Stimulated activated CD8-positive, alpha-beta memory T cell treated with anti-CD3 and anti-CD28 coated beads, Interleukin-7, amount 100 ng/mL, for 48 hours (primary cell): Measurements from ENCODE around the gene LRRC8B.
A peak's percentile ranks its signal among the peaks of the same experiment; 100 is the strongest.

Source experiments
- DNase-seq, 2 donors: peaks; one replicate each; pipeline ENCODE4 v3.0.0-alpha.2; 2020; ENCODE audit warnings: low read depth in 1 of 2; ENCODE audit errors: extremely low read depth in 1 of 2

The LRRC8B gene

DNA sequence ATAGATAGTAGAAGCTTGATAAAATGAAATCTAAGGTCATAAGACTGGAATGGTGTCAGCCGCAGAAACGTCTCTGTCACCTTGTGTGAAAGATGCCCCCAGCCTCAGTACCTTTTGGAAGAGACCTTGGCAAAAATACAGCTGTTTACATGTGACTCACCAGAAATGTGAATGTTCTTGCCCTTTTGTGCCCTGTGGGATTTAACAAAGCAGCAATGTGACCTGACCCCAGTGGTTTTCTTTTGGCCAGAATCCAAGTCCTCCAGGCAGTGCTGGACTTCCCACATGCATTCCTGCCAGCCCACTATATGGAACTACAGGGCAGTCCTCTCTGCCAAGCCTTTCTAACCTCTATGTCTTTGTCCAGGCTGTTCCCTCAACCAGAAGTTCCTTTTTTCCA lies 81.1 kb downstream of the LRRC8B start:
- no peak for DNase-seq

GRCh38 chr1:89606227-89606980 lies 81.8 kb downstream of the LRRC8B start:
- DNase-seq: no peak

- DNase-seq: no peak
These were observed 82.5 kb downstream of the LRRC8B start for GRCh38 chr1:89607156-89607555.

DNA sequence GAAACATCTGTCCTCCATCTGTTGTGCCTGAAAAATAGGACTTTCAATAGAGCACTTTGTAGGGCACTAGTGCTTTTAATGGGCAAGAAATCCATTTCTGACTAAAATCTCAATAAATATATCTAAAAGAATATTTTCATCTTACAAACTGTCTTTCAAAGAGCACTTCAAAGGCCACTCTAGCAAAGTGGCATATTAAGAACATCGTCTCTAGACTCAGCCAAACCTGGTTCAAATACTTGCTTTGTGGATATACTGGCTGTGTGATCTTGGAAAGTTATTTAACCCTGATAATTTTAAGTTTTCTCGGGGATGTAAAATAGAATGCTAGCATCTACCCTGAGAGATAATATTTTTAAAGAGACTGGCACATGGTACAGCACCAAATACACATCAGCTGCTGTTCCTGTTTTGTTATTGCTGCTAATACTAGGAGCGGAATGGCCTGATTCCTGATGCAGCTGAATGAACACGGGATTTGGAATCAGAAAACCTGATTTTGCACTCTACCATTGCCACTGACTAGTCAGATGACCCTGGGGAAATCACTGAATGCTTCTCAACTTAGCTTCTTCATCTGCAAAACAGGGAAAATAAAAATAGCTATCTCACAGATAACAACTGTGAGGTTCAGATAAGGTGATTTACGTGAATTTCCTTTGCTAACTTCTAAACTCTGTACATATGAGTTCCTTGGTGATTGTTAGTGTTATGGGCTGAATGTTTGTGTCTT lies 83.1 kb downstream of the LRRC8B start:
- DNase-seq: no peak

DNA sequence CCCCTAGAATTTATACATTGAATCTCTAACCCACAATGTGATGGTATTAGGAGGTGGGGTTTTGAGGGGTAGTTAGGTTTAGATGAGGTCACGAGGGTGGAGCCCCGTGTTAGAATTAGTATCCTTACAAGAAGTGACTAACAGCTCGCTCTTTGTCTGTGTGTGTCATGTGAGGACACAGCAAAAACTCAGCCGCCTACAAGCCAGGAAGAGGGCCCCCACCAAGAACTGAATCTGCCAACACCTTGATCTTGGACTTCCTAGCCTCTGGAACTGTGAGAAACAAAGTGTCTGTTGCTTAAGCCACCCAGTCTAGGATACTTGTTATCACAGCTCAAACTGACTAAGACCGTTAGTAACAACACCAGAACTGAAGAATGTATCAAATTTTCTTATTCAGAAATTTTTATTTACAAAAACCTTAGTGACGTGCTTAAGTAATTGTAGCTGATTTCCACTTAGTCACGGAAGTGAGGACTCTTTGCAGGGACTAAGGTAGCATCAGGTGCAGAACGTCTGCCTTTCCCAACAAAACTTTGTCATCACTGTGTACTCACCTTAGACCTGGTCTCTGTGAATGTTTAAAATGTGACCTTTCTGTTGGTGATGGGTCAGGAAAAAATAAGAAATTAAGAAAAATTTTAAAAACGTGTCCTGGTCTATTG lies 83.8 kb downstream of the LRRC8B start:
- peak in 1 of 2 donors; percentile 76 for DNase-seq

GRCh38 chr1:89608984-89609725 lies 84.5 kb downstream of the LRRC8B start:
- peak in 1 of 2 donors; percentile 77 for DNase-seq

GRCh38 chr1:89609781-89610456 lies 85.3 kb downstream of the LRRC8B start:
- DNase-seq: no peak

DNA sequence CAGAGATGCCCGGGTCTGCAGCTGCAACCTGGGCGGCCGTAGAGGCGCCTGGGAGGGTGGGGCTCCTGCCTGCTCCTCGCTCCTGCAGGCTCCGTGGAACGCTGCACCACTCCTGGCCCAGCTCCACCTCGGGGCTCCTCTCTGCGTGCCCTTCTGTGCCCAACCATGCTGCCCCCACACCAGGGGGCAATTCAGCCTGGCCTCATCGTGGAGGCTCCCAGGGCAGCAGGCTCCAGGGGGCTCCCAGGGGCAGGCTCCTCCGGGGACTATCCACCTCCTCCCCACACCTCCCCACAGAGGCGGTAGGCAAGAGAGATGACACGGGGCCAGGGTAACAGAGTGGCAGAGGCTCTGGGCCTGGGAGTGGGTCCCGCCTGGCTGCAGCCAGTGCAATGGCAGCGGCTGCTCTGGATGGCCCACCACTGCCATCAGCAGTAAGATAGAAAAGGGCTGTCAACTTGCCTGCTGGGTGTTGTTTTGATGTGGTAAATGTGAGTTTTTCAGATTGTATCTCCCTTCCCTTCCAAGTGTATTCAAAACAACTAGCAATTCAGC lies 85.9 kb downstream of the LRRC8B start:
- DNase-seq: no peak

- DNase-seq: no peak
These were observed 87.1 kb downstream of the LRRC8B start for GRCh38 chr1:89611721-89612120.

GRCh38 chr1:89613928-89614327 lies 89.3 kb downstream of the LRRC8B start:
- DNase-seq: no peak

DNA sequence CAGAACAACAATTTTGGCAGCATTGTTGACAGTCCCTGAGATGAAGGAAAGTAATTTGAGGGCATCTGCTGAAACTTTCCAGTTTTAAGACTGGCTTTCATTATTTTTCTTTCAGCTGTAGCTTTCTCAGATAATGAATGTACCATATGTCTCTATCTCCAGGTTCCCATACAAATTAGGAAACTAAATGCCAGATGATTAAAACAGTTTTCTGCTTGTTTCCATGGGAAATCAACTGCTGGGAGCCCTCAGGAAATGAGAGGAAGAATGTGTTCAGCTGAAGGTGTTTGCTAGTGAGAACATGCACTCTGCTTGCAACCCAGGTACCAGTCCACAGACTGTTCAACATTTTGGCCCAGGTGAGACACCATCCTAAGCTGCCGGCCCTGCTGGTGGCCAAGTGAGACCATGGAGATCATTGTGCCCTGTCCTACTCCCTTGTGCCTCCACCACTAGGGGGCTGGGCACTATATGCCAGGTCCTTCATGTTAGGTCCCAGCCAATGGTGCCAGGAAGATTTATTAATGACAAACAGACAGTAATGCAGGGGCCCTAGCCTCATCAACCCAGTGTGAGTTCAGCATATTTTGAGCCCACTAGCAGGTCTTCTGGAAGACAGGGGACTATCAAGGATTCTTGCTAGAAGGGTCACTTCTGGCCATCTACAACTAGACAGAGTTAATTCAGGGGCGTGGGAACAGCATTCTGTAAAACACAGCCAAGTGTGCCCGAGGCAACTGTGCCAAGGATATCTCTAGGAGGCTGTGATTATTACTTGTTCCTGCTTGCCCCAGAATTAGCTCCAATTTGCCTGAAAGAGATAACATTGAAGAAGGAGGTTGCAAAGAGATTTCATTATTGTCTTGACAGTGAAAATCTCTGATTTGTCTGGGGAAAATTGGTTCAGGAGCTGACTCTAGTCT lies 91.3 kb downstream of the LRRC8B start:
- DNase-seq: no peak

DNA sequence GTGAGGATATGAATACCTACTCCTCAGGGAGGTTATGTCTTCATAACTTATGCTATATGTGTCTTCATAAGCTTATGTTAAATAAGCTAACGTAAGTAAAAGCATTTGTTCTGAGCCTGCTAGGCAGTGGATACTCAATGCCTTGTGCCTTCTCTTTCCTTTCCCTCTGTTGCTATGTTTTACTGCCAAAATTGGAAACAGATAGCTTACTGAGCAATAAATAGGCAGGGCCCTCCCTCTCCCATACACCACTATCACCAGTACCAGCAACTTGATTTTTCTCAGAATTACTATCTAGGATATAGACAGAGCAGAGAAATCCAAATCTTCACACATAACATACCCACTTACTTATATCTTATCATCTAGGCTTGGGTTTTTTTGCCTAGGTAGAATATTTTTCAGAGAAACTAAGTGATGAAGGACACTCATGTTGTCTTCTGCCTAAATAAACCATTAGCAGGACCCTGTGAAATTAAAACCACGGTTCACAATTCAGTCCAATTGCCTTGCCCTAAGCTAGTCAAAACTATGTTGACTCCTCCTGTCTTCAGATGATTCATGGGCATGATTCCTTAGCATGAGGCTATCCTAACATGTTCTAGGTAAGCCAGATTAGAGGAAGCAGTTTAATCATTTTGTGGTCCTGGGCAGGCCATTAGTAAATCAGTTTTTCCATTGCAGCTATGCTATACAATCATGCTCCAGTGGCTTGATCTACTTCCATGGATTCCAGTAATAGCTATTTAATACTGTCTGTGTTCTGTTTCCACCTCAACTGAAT lies 92.4 kb downstream of the LRRC8B start:
- DNase-seq: no peak

DNA sequence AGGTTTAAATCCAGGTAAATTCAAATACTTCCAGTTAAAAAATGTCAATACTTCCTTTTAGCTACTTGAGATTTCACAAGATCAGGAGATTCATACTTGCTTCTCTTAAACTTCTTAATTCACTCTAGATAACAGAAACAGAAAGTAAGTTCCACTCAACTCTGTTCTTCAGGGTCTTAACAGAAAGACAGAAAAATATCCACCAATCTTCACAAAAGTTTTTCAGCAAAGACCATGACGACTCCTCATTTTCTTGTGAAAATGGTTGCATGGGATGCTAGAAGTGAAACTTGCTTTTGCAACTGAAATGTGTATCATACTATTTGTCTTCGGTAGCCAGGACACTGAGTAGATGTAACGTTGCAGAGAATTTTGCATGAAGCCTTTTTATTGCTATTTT lies 96.0 kb downstream of the LRRC8B start:
- DNase-seq: no peak

- DNase-seq: no peak
These were observed 98.3 kb downstream of the LRRC8B start for GRCh38 chr1:89622895-89623294.

GRCh38 chr1:89624314-89624713 lies 99.7 kb downstream of the LRRC8B start:
- DNase-seq: no peak

DNA sequence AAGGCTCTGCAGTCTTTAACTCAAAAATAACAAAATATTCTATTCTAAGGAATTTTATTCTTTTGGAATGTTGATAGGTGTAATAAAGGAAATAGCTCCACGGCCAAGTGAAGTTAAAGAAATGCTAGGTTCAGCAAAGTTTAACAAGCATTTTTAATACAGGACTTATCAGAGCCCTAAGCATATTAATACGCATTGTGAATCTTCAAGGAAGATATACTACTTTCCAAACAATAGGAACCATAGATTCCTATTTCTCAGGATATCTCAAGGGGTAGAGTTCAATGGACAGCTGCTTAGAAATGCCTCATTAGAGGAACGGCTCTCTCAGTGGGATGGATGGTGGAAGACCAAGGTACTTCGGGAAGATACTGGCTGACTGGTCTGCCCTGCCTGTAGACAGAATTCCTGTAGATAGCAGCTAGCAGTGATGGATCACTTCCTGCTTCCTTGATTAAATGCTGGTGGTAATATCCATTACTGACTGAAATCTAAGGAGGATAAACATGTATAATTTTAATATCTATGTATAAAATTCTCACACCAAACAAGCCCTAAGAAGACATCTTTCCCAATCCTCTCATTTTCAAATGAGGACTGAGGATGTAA lies 100.2 kb downstream of the LRRC8B start:
- no peak for DNase-seq

DNA sequence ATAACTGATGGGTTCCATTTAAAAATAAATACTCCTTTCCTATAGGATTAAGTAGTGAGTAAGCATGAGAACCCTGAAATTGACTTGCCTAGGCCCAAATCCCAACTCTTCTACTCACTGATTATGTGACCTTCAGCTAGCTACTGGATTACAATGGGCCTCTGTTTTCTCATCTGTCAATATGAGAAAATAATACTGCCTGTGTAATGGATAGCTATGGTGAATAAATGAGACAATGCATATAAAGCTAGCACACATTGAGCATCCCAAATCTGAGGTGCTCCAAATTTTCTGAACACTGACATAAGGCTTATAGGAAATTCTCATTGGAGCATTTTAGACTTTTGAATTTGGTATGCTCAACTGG lies 103.0 kb downstream of the LRRC8B start:
- DNase-seq: no peak

- DNase-seq: no peak
These were observed 104.5 kb downstream of the LRRC8B start for GRCh38 chr1:89629146-89629545.
